HCT116 (cell line): ENCODE results near the gene CA6. TPM values are rescaled to one million over a fixed set of nuclear protein-coding genes. Genes with fewer than 3 reads are reported as not detected.

Source experiments
- ATAC-seq: fragments of 200-7000 bp; cut with Tn5 transposase; 2 replicates; pipeline ENCODE4 v1.9.1; 2020; ENCODE audit warnings: mild to moderate bottlenecking, moderate library complexity
- BruUV-seq: library from RNA; stranded (reverse); fragments of 400-500 nt; replicated peaks from 2 replicates; lab custom pipeline; 2021; lab: Mats Ljungman, UMichigan
- CTCF ChIA-PET: fragments of 300-600 bp; sonication (Branson Sonifier 250); formaldehyde crosslinking; loops from one replicate; lab custom pipeline; 2021; ENCODE audit warnings: antibody characterized with exemption; lab: Charles Lee
- POLR2A ChIA-PET: fragments of 300-600, 350-600 bp; sonication (Branson Sonifier 250); formaldehyde crosslinking; loops from one replicate; lab custom pipeline; 2021; ENCODE audit warnings: antibody characterized with exemption; lab: Charles Lee
- RAD21 ChIA-PET, 2 experiments: fragments of 300-600 bp; sonication (Branson Sonifier 250); formaldehyde crosslinking; loops; one replicate each; lab custom pipeline; 2023; ENCODE audit warnings: low total read pairs in 2 of 2; ENCODE audit not compliant: uncharacterized antibody in 2 of 2, unreplicated experiment in 2 of 2, low non-redundant PET in 1 of 2; lab: Charles Lee
- DNase-seq: peaks from one replicate; pipeline ENCODE4 v3.0.0-alpha.2; 2010; ENCODE audit warnings: low read depth, low spot score
- H2AFZ ChIP-seq: fragments of 200-600 bp; shearing (Covaris generic), sonication (generic); 2 replicates; pipeline ENCODE4 v1.6.1; 2017; ENCODE audit warnings: low read depth, mixed run types, mixed read lengths, antibody characterized with exemption, low read length; ENCODE audit not compliant: poor library complexity, severe bottlenecking
- H3K27ac ChIP-seq: 2 replicates; pipeline ENCODE4 v1.5.1; 2012; ENCODE audit warnings: low read depth, low read length
- H3K27me3 ChIP-seq: fragments of 200-600 bp; sonication (generic); 2 replicates; pipeline ENCODE4 v1.6.1; 2016; ENCODE audit warnings: mixed run types, low read length, mixed read lengths; ENCODE audit not compliant: insufficient read depth
- H3K36me3 ChIP-seq, 2 experiments: fragments of 200-500 bp in 1 of 2; fragments of 200-600 bp in 1 of 2; sonication (Bioruptor generic) in 1 of 2; sonication (generic) in 1 of 2; 2 replicates each; pipeline versions ENCODE4 v1.5.1 to v1.6.1; 2014 to 2016; ENCODE audit warnings: low read length in 2 of 2, inconsistent platforms in 1 of 2, mixed read lengths in 1 of 2, mixed run types in 1 of 2; ENCODE audit not compliant: insufficient read depth in 2 of 2, control insufficient read depth in 1 of 2
- H3K4me1 ChIP-seq, 2 experiments: fragments of 200-600 bp in 1 of 2; sonication (generic) in 1 of 2; 2 replicates each; pipeline versions ENCODE4 v1.5.1 to v1.6.1; 2012 to 2017; ENCODE audit warnings: low read length in 2 of 2, inconsistent platforms in 1 of 2, mild to moderate bottlenecking in 1 of 2, mixed read lengths in 1 of 2, mixed run types in 1 of 2, moderate library complexity in 1 of 2; ENCODE audit not compliant: insufficient read depth in 2 of 2, control insufficient read depth in 1 of 2
- H3K4me2 ChIP-seq: fragments of 200-600 bp; sonication (generic); 2 replicates; pipeline ENCODE4 v1.6.1; 2017; ENCODE audit warnings: mixed run types, low read length, mixed read lengths
- H3K4me3 ChIP-seq, 2 experiments: fragments of 200-600 bp in 1 of 2; sonication (generic) in 1 of 2; replicated peaks in 1 of 2; 2 replicates each; pipeline ENCODE4 v1.5.1; 2011 to 2016; ENCODE audit warnings: low read length in 2 of 2, control low read depth in 1 of 2, low read depth in 1 of 2, mild to moderate bottlenecking in 1 of 2, mixed read lengths in 1 of 2, mixed run types in 1 of 2
- H3K79me2 ChIP-seq: fragments of 200-600 bp; sonication (generic); 2 replicates; pipeline ENCODE4 v1.6.1; 2017; ENCODE audit warnings: mild to moderate bottlenecking, mixed run types, low read length, moderate library complexity, mixed read lengths; ENCODE audit not compliant: insufficient read depth
- H3K9ac ChIP-seq: fragments of 200-600 bp; sonication (generic); 2 replicates; pipeline ENCODE4 v1.6.1; 2016; ENCODE audit warnings: low read length, mixed read lengths
- H3K9me2 ChIP-seq: fragments of 200-600 bp; sonication (generic), shearing (Covaris generic); 2 replicates; pipeline ENCODE4 v1.6.1; 2017; ENCODE audit warnings: mixed run types, mild to moderate bottlenecking, moderate library complexity; ENCODE audit not compliant: insufficient read depth
- H3K9me3 ChIP-seq, 2 experiments: fragments of 200-500 bp in 1 of 2; fragments of 200-600 bp in 1 of 2; sonication (Bioruptor generic) in 1 of 2; sonication (generic) in 1 of 2; 2 replicates each; pipeline ENCODE4 v1.6.1; 2014 to 2017; ENCODE audit warnings: low read length in 2 of 2, mixed read lengths in 2 of 2, inconsistent platforms in 1 of 2, low read depth in 1 of 2, mild to moderate bottlenecking in 1 of 2, mixed run types in 1 of 2, moderate library complexity in 1 of 2; ENCODE audit not compliant: control insufficient read depth in 1 of 2, insufficient read depth in 1 of 2
- H4K20me1 ChIP-seq: fragments of 200-600 bp; sonication (generic), shearing (Covaris generic); 2 replicates; pipeline ENCODE4 v1.6.1; 2017; ENCODE audit warnings: mixed run types, mild to moderate bottlenecking, moderate library complexity; ENCODE audit not compliant: insufficient read depth
- EGR1 ChIP-seq: IDR thresholded peaks from 2 replicates; pipeline ENCODE4 v1.6.1; 2012; ENCODE audit warnings: low read depth
- ELF1 ChIP-seq: IDR thresholded peaks from 2 replicates; pipeline ENCODE4 v1.6.1; 2012; ENCODE audit warnings: low read depth, borderline replicate concordance
- FOSL1 ChIP-seq: IDR thresholded peaks from 2 replicates; pipeline ENCODE4 v1.6.1; 2012; ENCODE audit warnings: low read depth
- JUND ChIP-seq: IDR thresholded peaks from 2 replicates; pipeline ENCODE4 v1.6.1; 2012
- POLR2A ChIP-seq: IDR thresholded peaks from 2 replicates; pipeline ENCODE4 v1.7.0; 2011; ENCODE audit warnings: borderline replicate concordance; ENCODE audit not compliant: insufficient read depth, insufficient read length; ENCODE audit errors: extremely low read depth
- SP1 ChIP-seq: IDR thresholded peaks from 2 replicates; pipeline ENCODE4 v1.6.1; 2012; ENCODE audit warnings: low read depth
- intact Hi-C: fragments of 100-400 bp; cut with micrococcal nuclease; formaldehyde crosslinking; loops from 2 replicates; pipeline ENCODE4 v1.10.0; 2022
- total RNA-seq: library from RNA; stranded (reverse); gene quantifications from one replicate; pipeline ENCODE4 v1.2.1, GENCODE V29; 2021; ENCODE audit not compliant: unreplicated experiment
- TF ChIP-seq, protein P1 (sequence below): IDR thresholded peaks from 2 replicates; pipeline ENCODE4 v1.6.1; 2012
- TF ChIP-seq, protein P2 (sequence below): IDR thresholded peaks from 2 replicates; pipeline ENCODE4 v1.6.1; 2012
- TF ChIP-seq, protein P3 (sequence below): IDR thresholded peaks from 2 replicates; pipeline ENCODE4 v1.6.1; 2012; ENCODE audit warnings: low read depth

CA6 gene
- total RNA-seq, 1 experiment from 2014 or later = not detected

DNA sequence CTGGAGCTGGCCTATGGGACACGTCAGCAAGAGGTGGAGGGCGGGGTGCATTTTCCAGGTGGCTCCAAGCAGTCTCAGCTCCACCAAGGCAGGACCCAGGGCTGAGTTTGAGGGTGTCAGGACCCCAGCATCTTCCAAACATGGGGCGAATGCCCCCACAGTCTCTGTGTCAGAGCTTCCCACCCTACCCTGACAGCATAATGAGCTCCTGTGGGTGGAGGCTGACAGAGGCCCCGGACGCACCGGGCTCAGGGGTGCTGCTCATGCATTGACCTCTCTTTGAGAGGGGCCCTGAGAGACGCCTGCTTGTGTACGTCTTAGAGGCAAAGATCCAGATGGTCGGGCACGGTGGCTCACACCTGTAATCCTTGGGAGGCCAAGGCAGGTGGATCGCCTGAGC, 43.4 kb downstream of the CA6 start:
- Histone ChIP-seq H3K9me3 (no peaks in the 10 kb centered on the region), H3K4me1 (peaks cover 11 to 25% of the 10 kb centered on the region in 2 experiments)
- TF ChIP-seq, protein P1, sequence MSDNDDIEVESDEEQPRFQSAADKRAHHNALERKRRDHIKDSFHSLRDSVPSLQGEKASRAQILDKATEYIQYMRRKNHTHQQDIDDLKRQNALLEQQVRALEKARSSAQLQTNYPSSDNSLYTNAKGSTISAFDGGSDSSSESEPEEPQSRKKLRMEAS = no peak
- TF ChIP-seq EGR1 (no peak), SP1 (no peak), POLR2A (no peak), ELF1 (no peak), FOSL1 (no peak), JUND (no peak)
- TF ChIP-seq, protein P2, sequence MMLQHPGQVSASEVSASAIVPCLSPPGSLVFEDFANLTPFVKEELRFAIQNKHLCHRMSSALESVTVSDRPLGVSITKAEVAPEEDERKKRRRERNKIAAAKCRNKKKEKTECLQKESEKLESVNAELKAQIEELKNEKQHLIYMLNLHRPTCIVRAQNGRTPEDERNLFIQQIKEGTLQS = no peak
- TF ChIP-seq, protein P3, sequence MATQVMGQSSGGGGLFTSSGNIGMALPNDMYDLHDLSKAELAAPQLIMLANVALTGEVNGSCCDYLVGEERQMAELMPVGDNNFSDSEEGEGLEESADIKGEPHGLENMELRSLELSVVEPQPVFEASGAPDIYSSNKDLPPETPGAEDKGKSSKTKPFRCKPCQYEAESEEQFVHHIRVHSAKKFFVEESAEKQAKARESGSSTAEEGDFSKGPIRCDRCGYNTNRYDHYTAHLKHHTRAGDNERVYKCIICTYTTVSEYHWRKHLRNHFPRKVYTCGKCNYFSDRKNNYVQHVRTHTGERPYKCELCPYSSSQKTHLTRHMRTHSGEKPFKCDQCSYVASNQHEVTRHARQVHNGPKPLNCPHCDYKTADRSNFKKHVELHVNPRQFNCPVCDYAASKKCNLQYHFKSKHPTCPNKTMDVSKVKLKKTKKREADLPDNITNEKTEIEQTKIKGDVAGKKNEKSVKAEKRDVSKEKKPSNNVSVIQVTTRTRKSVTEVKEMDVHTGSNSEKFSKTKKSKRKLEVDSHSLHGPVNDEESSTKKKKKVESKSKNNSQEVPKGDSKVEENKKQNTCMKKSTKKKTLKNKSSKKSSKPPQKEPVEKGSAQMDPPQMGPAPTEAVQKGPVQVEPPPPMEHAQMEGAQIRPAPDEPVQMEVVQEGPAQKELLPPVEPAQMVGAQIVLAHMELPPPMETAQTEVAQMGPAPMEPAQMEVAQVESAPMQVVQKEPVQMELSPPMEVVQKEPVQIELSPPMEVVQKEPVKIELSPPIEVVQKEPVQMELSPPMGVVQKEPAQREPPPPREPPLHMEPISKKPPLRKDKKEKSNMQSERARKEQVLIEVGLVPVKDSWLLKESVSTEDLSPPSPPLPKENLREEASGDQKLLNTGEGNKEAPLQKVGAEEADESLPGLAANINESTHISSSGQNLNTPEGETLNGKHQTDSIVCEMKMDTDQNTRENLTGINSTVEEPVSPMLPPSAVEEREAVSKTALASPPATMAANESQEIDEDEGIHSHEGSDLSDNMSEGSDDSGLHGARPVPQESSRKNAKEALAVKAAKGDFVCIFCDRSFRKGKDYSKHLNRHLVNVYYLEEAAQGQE = no peak
- TF ChIP-seq, all 23 proteins: peak for 0
- ChIA-PET POLR2A (interaction anchor here (1.0 kb wide), 1 partner anchor 16 kb away, joined by 3 read pairs; no protein-coding TSS in a partner anchor), RAD21 (interaction anchor here (0.6 to 1.4 kb wide), 3 partner anchors 15 to 71 kb away, joined by 3 to 4 read pairs (median 3); no protein-coding TSS in a partner anchor), CTCF (interaction anchor here (0.8 to 3.3 kb wide), 3 partner anchors 16 to 71 kb away, joined by 5 to 15 read pairs (median 14); no protein-coding TSS in a partner anchor)
- Histone ChIP-seq H3K9me2 (no peaks in the 10 kb centered on the region), H3K36me3 (no peaks in the 10 kb centered on the region), H3K4me3 (no peak overlapping the region), H2AFZ (no peak overlapping the region), H4K20me1 (no peaks in the 10 kb centered on the region), H3K79me2 (no peaks in the 10 kb centered on the region), H3K27ac (no peak overlapping the region), H3K27me3 (no peaks in the 10 kb centered on the region), H3K9ac (no peak overlapping the region), H3K4me2 (no peak overlapping the region)
- no peak for ATAC-seq
- no TSS peak for BruUV-seq
- DNase-seq = no peak
- intact Hi-C loops = loop anchor here (5.0 kb wide), 1 partner anchor 117 kb away; no protein-coding TSS in a partner anchor
